ENCODE measurements around the gene KIAA1958. TPM values are rescaled to one million over a fixed set of nuclear protein-coding genes. Genes with fewer than 3 reads are reported as not detected.
A peak's percentile ranks its signal among the peaks of the same experiment; 100 is the strongest.

Gene KIAA1958
- total RNA-seq, 6 experiments from 2014 or later: 3.5 to 9.7 (median 4.5) TPM

- no peaks in the 10 kb centered on the region; the same call in 1 of the 2 replicates for H3K27me3 Mint-ChIP-seq (ENCODE audit: insufficient read depth)
- no peak overlapping the region for H3K4me3 Mint-ChIP-seq
- H3K9me3 Mint-ChIP-seq: no peaks in the 10 kb centered on the region
- H3K36me3 Mint-ChIP-seq (ENCODE audit: low read depth): peaks cover 13% of the 10 kb centered on the region
- peaks cover 53% of the 10 kb centered on the region for H3K4me1 Mint-ChIP-seq (ENCODE audit: low read depth)
- peak overlapping the region; percentile 27; the same call in 1 of the 2 replicates for H3K27ac Mint-ChIP-seq
- TF ChIP-seq, protein P1, sequence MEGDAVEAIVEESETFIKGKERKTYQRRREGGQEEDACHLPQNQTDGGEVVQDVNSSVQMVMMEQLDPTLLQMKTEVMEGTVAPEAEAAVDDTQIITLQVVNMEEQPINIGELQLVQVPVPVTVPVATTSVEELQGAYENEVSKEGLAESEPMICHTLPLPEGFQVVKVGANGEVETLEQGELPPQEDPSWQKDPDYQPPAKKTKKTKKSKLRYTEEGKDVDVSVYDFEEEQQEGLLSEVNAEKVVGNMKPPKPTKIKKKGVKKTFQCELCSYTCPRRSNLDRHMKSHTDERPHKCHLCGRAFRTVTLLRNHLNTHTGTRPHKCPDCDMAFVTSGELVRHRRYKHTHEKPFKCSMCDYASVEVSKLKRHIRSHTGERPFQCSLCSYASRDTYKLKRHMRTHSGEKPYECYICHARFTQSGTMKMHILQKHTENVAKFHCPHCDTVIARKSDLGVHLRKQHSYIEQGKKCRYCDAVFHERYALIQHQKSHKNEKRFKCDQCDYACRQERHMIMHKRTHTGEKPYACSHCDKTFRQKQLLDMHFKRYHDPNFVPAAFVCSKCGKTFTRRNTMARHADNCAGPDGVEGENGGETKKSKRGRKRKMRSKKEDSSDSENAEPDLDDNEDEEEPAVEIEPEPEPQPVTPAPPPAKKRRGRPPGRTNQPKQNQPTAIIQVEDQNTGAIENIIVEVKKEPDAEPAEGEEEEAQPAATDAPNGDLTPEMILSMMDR (IDR thresholded peaks at IDR 0.05): no peak
- DNase-seq: no peak
Observed at GRCh38 chr9:112533660-112534059, 47.0 kb downstream of the KIAA1958 start.

DNA sequence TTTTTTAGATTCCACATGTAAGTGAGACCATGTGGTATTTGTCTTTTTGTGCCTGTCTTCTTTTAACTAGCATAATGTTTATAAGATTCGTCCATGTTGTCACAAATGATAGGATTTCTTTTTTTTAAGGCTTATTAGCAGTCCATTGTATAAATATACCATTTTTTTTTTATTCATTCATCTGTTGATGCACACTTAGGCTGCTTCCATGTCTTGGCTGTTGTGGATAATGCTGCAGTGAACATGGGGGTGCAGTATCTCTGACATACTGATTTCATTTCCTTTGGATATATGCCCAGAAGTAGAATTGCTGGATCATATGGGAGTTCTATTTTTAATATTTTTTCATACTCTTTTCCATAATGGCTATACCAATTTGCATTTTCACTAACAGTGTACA lies 48.7 kb downstream of the KIAA1958 start:
- H3K4me1 Mint-ChIP-seq (ENCODE audit: low read depth): peaks cover 59% of the 10 kb centered on the region
- DNase-seq: no peak
- peaks cover 17% of the 10 kb centered on the region for H3K36me3 Mint-ChIP-seq (ENCODE audit: low read depth)
- TF ChIP-seq, protein P1 (IDR thresholded peaks at IDR 0.05): no peak
- H3K27me3 Mint-ChIP-seq (ENCODE audit: insufficient read depth): no peaks in the 10 kb centered on the region; the same call in 1 of the 2 replicates
- peak overlapping the region; percentile 57 for H3K27ac Mint-ChIP-seq
- H3K9me3 Mint-ChIP-seq: no peaks in the 10 kb centered on the region
- peak overlapping the region; percentile 29 for H3K4me3 Mint-ChIP-seq

DNA sequence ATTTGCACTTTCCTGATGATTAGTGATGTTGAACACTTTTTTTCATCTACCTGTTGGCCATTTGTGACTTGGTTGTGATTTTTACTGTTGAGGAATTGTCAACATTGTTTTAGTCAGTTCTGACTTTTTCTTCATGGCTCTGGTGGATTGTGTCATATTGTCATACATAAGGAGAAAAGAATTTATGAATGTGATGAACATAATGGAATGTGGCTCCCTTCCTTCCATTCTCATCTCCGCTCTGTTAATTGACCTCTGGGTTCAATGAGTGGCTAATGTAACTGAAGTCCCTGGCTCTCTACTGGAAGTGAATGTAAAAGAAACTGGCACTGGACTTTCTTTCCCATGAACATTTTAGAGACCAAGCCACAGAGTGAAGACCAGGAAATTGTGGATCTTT lies 49.2 kb downstream of the KIAA1958 start:
- peak; percentile 64 for DNase-seq
- Mint-ChIP-seq H3K9me3 (no peaks in the 10 kb centered on the region), H3K27ac (peak overlapping the region; percentile 57), H3K4me1 (ENCODE audit: low read depth) (peaks cover 61% of the 10 kb centered on the region), H3K27me3 (ENCODE audit: insufficient read depth) (no peaks in the 10 kb centered on the region; the same call in 1 of the 2 replicates), H3K4me3 (peak overlapping the region; percentile 29), H3K36me3 (ENCODE audit: low read depth) (peaks cover 17% of the 10 kb centered on the region)
- TF ChIP-seq, protein P1 (IDR thresholded peaks at IDR 0.05): no peak

DNA sequence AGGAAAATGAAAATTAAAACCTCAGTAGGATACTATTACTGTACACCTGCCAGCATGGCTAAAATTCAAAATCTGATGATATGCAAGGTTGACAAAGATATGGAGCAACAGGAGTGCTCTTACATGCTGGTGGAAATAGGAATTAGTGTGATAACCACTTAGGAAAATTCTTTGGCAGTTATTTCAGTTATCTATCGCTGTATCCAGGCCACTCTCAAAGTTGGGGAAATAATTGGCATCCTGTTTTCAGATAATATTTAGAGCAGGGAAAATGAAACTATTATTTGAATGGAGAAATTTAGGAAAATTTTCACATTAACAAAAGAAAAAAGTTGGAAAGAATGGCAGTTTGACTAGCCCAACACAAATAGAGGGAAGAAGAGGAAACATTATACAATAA lies 50.9 kb downstream of the KIAA1958 start:
- Mint-ChIP-seq H3K36me3 (ENCODE audit: low read depth) (peaks cover 17% of the 10 kb centered on the region), H3K4me3 (no peak overlapping the region), H3K27ac (no peak overlapping the region), H3K4me1 (ENCODE audit: low read depth) (peaks cover 63% of the 10 kb centered on the region), H3K27me3 (ENCODE audit: insufficient read depth) (no peaks in the 10 kb centered on the region; the same call in 1 of the 2 replicates), H3K9me3 (no peaks in the 10 kb centered on the region)
- no peak for DNase-seq
- TF ChIP-seq, protein P1 (IDR thresholded peaks at IDR 0.05): no peak

DNA sequence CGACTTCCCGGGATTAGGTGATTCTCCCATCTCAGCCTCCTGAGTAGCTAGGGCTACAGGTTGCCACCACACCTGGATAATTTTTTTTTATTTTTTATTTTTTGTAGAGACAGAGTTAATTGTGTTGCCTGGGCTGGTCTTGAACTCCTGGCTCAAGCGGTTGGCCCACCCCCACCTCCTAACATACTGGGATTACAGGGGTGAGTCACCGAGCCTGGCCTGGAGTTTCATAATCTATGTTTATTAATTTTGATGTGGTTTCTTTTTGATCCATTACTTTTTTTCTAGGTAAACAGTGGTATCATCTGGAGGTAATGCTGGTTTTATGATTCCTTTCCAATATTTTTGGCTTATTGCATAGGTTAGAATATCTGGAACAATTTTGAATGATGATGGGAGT lies 54.2 kb downstream of the KIAA1958 start:
- H3K27ac Mint-ChIP-seq: no peak overlapping the region; the same call in 1 of the 2 replicates
- TF ChIP-seq, protein P1 (IDR thresholded peaks at IDR 0.05): no peak
- peaks cover 12% of the 10 kb centered on the region for H3K36me3 Mint-ChIP-seq (ENCODE audit: low read depth)
- H3K27me3 Mint-ChIP-seq (ENCODE audit: insufficient read depth): no peaks in the 10 kb centered on the region
- no peak for DNase-seq
- peak overlapping the region; percentile 15 for H3K4me3 Mint-ChIP-seq
- peaks cover 68% of the 10 kb centered on the region for H3K4me1 Mint-ChIP-seq (ENCODE audit: low read depth)
- H3K9me3 Mint-ChIP-seq: no peaks in the 10 kb centered on the region

All from HFFc6 (cell line).